Prostate gland (tissue), 2 donors: ENCODE measurements around the gene C3orf70. TPM values are rescaled to one million over a fixed set of nuclear protein-coding genes. Genes with fewer than 3 reads are reported as not detected.

ENCODE experiments used
- DNase-seq: peaks from one replicate; pipeline ENCODE4 v3.0.0-alpha.2; 2019; ENCODE audit warnings: low spot score
- H3K27ac ChIP-seq, 2 donors: fragments of 200-600 bp; sonication (generic); 2 replicates each; pipeline ENCODE4 v1.5.1; 2017 to 2019
- H3K27me3 ChIP-seq: fragments of 200-600 bp; sonication (generic); replicated peaks from 2 replicates; pipeline ENCODE4 v1.5.1; 2019; ENCODE audit not compliant: insufficient read depth
- H3K36me3 ChIP-seq, 2 donors: fragments of 200-600 bp; sonication (generic); 1 replicate in 1 of 2; 2 replicates in 1 of 2; pipeline versions ENCODE4 v1.5.1 to v1.8.1; 2017 to 2019
- H3K4me1 ChIP-seq: fragments of 200-600 bp; sonication (generic); replicated peaks from 2 replicates; pipeline ENCODE4 v1.5.1; 2019
- H3K4me3 ChIP-seq, 2 donors: fragments of 200-600 bp; sonication (generic); 2 replicates each; pipeline ENCODE4 v1.5.1; 2017 to 2019
- H3K9me3 ChIP-seq: fragments of 200-600 bp; sonication (generic); 2 replicates; pipeline ENCODE4 v1.5.1; 2017
- CTCF ChIP-seq, 4 experiments: fragments of 200-600 bp in 2 of 4; fragments of 450-650 bp in 2 of 4; sonication (generic) in 2 of 4; IDR thresholded peaks; 1 replicate in 3 of 4; 2 replicates in 1 of 4; pipeline ENCODE4 v1.5.1; 2016 to 2019; ENCODE audit warnings: antibody characterized with exemption in 4 of 4, mild to moderate bottlenecking in 2 of 4, moderate library complexity in 2 of 4
- POLR2A ChIP-seq: fragments of 450-650 bp; IDR thresholded peaks from one replicate; pipeline ENCODE4 v1.6.1; 2016; ENCODE audit warnings: antibody characterized with exemption, mild to moderate bottlenecking
- POLR2AphosphoS5 ChIP-seq: sonication (generic); formaldehyde crosslinking; IDR thresholded peaks from one replicate; pipeline ENCODE4 v1.6.1; 2017; ENCODE audit warnings: antibody characterized with exemption
- WGBS: methylation state at CpG from one replicate; pipeline ENCODE4 v1.1.5; 2018; 5-methylcytosine and 5-hydroxymethylcytosine counted together
- intact Hi-C: fragments of 100-400 bp; cut with DNase I; formaldehyde crosslinking; loops from one replicate; pipeline ENCODE4 v1.14.2; 2022
- total RNA-seq, 2 donors: library from RNA; depleted of rRNA; stranded (reverse); fragments of >200 nt; gene quantifications; one replicate each; pipeline ENCODE4 v1.1.0, GENCODE V29; 2016

The C3orf70 gene
- total RNA-seq, 2 donors from 2014 or later = 5.7 to 21.2 TPM

- Histone ChIP-seq H3K27me3 (no peaks in the 10 kb centered on the region), H3K4me1 (no peaks in the 10 kb centered on the region), H3K27ac (peak overlapping the region in 1 of 2 donors; percentile 3), H3K4me3 (no peak overlapping the region), H3K9me3 (no peaks in the 10 kb centered on the region), H3K36me3 (no peaks in the 10 kb centered on the region)
- WGBS = 64% methylated on average over 11 of the region's 11 CpGs
- intact Hi-C loops = no loop called here
- TF ChIP-seq POLR2A (no peak), POLR2AphosphoS5 (no peak), CTCF (IDR thresholded peaks at IDR 0.05) (no peak)
- DNase-seq = no peak
Observed at GRCh38 chr3:185172086-185173049, 19.5 kb upstream of the C3orf70 start.

GRCh38 chr3:185164428-185165217 lies 11.8 kb upstream of the C3orf70 start:
- 55% methylated on average over 6 of the region's 6 CpGs for WGBS
- DNase-seq = no peak
- Histone ChIP-seq H3K4me1 (no peaks in the 10 kb centered on the region), H3K27me3 (no peaks in the 10 kb centered on the region), H3K27ac (no peak overlapping the region), H3K36me3 (no peaks in the 10 kb centered on the region), H3K4me3 (no peak overlapping the region), H3K9me3 (no peaks in the 10 kb centered on the region)
- intact Hi-C loops = no loop called here
- TF ChIP-seq CTCF (IDR thresholded peaks at IDR 0.05) (no peak), POLR2A (no peak), POLR2AphosphoS5 (no peak)

GRCh38 chr3:185162634-185163033 lies 9.8 kb upstream of the C3orf70 start:
- Histone ChIP-seq H3K4me3 (no peak overlapping the region), H3K9me3 (no peaks in the 10 kb centered on the region), H3K27ac (no peak overlapping the region), H3K36me3 (no peaks in the 10 kb centered on the region), H3K4me1 (no peaks in the 10 kb centered on the region), H3K27me3 (no peaks in the 10 kb centered on the region)
- TF ChIP-seq POLR2A (no peak), POLR2AphosphoS5 (peak; percentile 4)
- intact Hi-C loops = no loop called here
- 60% methylated on average over 8 of the region's 8 CpGs for WGBS
- DNase-seq = no peak

- no peak for DNase-seq
- no peak overlapping the region for H3K27ac ChIP-seq
- H3K4me1 ChIP-seq = no peaks in the 10 kb centered on the region
- no peaks in the 10 kb centered on the region for H3K9me3 ChIP-seq
- no peak overlapping the region for H3K4me3 ChIP-seq
- H3K36me3 ChIP-seq = no peaks in the 10 kb centered on the region
- H3K27me3 ChIP-seq = no peaks in the 10 kb centered on the region
- intact Hi-C loops = no loop called here
- WGBS = 45% methylated on average over 5 of the region's 5 CpGs
- TF ChIP-seq POLR2A (no peak), CTCF (IDR thresholded peaks at IDR 0.05) (no peak), POLR2AphosphoS5 (no peak)
Observed at GRCh38 chr3:185161761-185162160, 8.9 kb upstream of the C3orf70 start.

- TF ChIP-seq CTCF (IDR thresholded peaks at IDR 0.05) = no peak
- no peak for TF ChIP-seq POLR2AphosphoS5
- TF ChIP-seq POLR2A = no peak
- DNase-seq = no peak
- H3K36me3 ChIP-seq = no peaks in the 10 kb centered on the region
- H3K4me3 ChIP-seq = no peak overlapping the region
- intact Hi-C loops = no loop called here
- H3K27ac ChIP-seq = no peak overlapping the region
- WGBS = 80% methylated on average over 3 of the region's 3 CpGs
- no peaks in the 10 kb centered on the region for H3K27me3 ChIP-seq
- no peaks in the 10 kb centered on the region for H3K9me3 ChIP-seq
- no peaks in the 10 kb centered on the region for H3K4me1 ChIP-seq
Observed at GRCh38 chr3:185157347-185157746, 4.5 kb upstream of the C3orf70 start.
